Prostate gland (tissue), 2 donors: Measurements from ENCODE around the gene C7orf25. TPM values are rescaled to one million over a fixed set of nuclear protein-coding genes. Genes with fewer than 3 reads are reported as not detected.
A peak's percentile ranks its signal among the peaks of the same experiment; 100 is the strongest.
"Not testable (repeated sequence)": the region's sequence is repeated elsewhere in the genome, so short reads cannot be mapped to it uniquely, and the experiment has no call there.

Experiments used
- DNase-seq: peaks from one replicate; pipeline ENCODE4 v3.0.0-alpha.2; 2019; ENCODE audit warnings: low spot score
- H3K27ac ChIP-seq, 2 donors: fragments of 200-600 bp; sonication (generic); 2 replicates each; pipeline ENCODE4 v1.5.1; 2017 to 2019
- H3K27me3 ChIP-seq: fragments of 200-600 bp; sonication (generic); replicated peaks from 2 replicates; pipeline ENCODE4 v1.5.1; 2019; ENCODE audit not compliant: insufficient read depth
- H3K36me3 ChIP-seq, 2 donors: fragments of 200-600 bp; sonication (generic); 1 replicate in 1 of 2; 2 replicates in 1 of 2; pipeline versions ENCODE4 v1.5.1 to v1.8.1; 2017 to 2019
- H3K4me1 ChIP-seq: fragments of 200-600 bp; sonication (generic); replicated peaks from 2 replicates; pipeline ENCODE4 v1.5.1; 2019
- H3K4me3 ChIP-seq, 2 donors: fragments of 200-600 bp; sonication (generic); 2 replicates each; pipeline ENCODE4 v1.5.1; 2017 to 2019
- H3K9me3 ChIP-seq: fragments of 200-600 bp; sonication (generic); 2 replicates; pipeline ENCODE4 v1.5.1; 2017
- CTCF ChIP-seq, 4 experiments: fragments of 200-600 bp in 2 of 4; fragments of 450-650 bp in 2 of 4; sonication (generic) in 2 of 4; IDR thresholded peaks; 1 replicate in 3 of 4; 2 replicates in 1 of 4; pipeline ENCODE4 v1.5.1; 2016 to 2019; ENCODE audit warnings: antibody characterized with exemption in 4 of 4, mild to moderate bottlenecking in 2 of 4, moderate library complexity in 2 of 4
- POLR2A ChIP-seq: fragments of 450-650 bp; IDR thresholded peaks from one replicate; pipeline ENCODE4 v1.6.1; 2016; ENCODE audit warnings: antibody characterized with exemption, mild to moderate bottlenecking
- POLR2AphosphoS5 ChIP-seq: sonication (generic); formaldehyde crosslinking; IDR thresholded peaks from one replicate; pipeline ENCODE4 v1.6.1; 2017; ENCODE audit warnings: antibody characterized with exemption
- WGBS: methylation state at CpG from one replicate; pipeline ENCODE4 v1.1.5; 2018; 5-methylcytosine and 5-hydroxymethylcytosine counted together
- intact Hi-C: fragments of 100-400 bp; cut with DNase I; formaldehyde crosslinking; loops from one replicate; pipeline ENCODE4 v1.14.2; 2022
- total RNA-seq, 2 donors: library from RNA; depleted of rRNA; stranded (reverse); fragments of >200 nt; gene quantifications; one replicate each; pipeline ENCODE4 v1.1.0, GENCODE V29; 2016

Gene C7orf25
- total RNA-seq, 2 donors from 2014 or later: 7.5 to 20.8 TPM

DNA sequence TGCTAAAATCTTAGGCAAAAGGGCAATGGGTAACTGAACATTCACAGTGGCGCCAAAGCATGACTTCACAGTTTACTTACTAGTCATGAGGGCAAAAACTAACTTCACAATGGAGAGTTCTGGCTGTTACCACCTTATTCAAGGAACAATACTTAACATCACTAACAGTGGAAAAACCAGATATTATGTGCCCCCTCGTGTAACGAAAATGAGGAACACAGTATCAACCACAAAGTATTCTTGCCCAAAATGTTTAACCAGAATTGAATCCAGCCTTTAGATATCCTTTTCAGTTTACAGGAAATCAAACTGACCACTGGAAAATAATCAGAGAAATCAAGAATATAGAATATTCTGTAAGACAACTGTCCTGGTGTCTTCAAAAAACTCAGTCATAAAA, 9.5 kb downstream of the C7orf25 start:
- Histone ChIP-seq H3K27me3 (no peaks in the 10 kb centered on the region), H3K4me1 (no peaks in the 10 kb centered on the region), H3K27ac (no peak overlapping the region), H3K36me3 (no peaks in the 10 kb centered on the region), H3K9me3 (no peaks in the 10 kb centered on the region), H3K4me3 (no peak overlapping the region)
- intact Hi-C loops: no loop called here
- TF ChIP-seq POLR2AphosphoS5 (no peak), CTCF (IDR thresholded peaks at IDR 0.05) (no peak), POLR2A (no peak)
- no peak for DNase-seq
- 51% methylated on average over 3 of the region's 3 CpGs for WGBS

GRCh38 chr7:42900842-42901241, 11.0 kb downstream of the C7orf25 start:
- Histone ChIP-seq H3K4me3 (no peak overlapping the region), H3K4me1 (no peaks in the 10 kb centered on the region), H3K9me3 (no peaks in the 10 kb centered on the region), H3K27me3 (no peaks in the 10 kb centered on the region), H3K36me3 (no peaks in the 10 kb centered on the region), H3K27ac (no peak overlapping the region)
- DNase-seq: no peak
- TF ChIP-seq POLR2AphosphoS5 (no peak), CTCF (IDR thresholded peaks at IDR 0.05) (no peak), POLR2A (no peak)
- intact Hi-C loops: no loop called here

GRCh38 chr7:42893346-42894240, 18.3 kb downstream of the C7orf25 start:
- no peak overlapping the region for H3K27ac ChIP-seq

GRCh38 chr7:42886893-42887505, 24.9 kb downstream of the C7orf25 start:
- intact Hi-C loops: no loop called here
- no peak for DNase-seq
- Histone ChIP-seq H3K4me3 (no peak overlapping the region), H3K27ac (peak overlapping the region; percentile 81 to 86), H3K36me3 (no peaks in the 10 kb centered on the region), H3K9me3 (no peaks in the 10 kb centered on the region), H3K4me1 (no peaks in the 10 kb centered on the region), H3K27me3 (no peaks in the 10 kb centered on the region)
- no peak for TF ChIP-seq POLR2A
- TF ChIP-seq POLR2AphosphoS5: peak; percentile 10

More at GRCh38 chr7:42893346-42894240, 18.3 kb downstream of the C7orf25 start:
- 85% methylated on average over 9 of the region's 9 CpGs for WGBS
- Histone ChIP-seq H3K4me3 (no peak overlapping the region), H3K4me1 (no peaks in the 10 kb centered on the region), H3K9me3 (no peaks in the 10 kb centered on the region), H3K27me3 (no peaks in the 10 kb centered on the region), H3K36me3 (no peaks in the 10 kb centered on the region)
- no peak for TF ChIP-seq POLR2AphosphoS5
- intact Hi-C loops: no loop called here
- DNase-seq: no peak

GRCh38 chr7:42886129-42886528, 25.7 kb downstream of the C7orf25 start:
- Histone ChIP-seq H3K4me1 (no peaks in the 10 kb centered on the region), H3K27ac (peak overlapping the region; percentile 29 to 86), H3K27me3 (no peaks in the 10 kb centered on the region), H3K9me3 (no peaks in the 10 kb centered on the region), H3K4me3 (no peak overlapping the region), H3K36me3 (no peaks in the 10 kb centered on the region)
- TF ChIP-seq CTCF (IDR thresholded peaks at IDR 0.05): peak in 2 of 4 experiments; percentile 37 to 40
- TF ChIP-seq POLR2AphosphoS5: no peak
- TF ChIP-seq POLR2A: no peak
- intact Hi-C loops: no loop called here
- DNase-seq: no peak
- 68% methylated on average over 2 of the region's 2 CpGs for WGBS

- peak overlapping the region in 1 of 2 donors; percentile 86 for H3K27ac ChIP-seq
- DNase-seq, H3K4me3 ChIP-seq, H3K9me3 ChIP-seq, intact Hi-C loops, H3K4me1 ChIP-seq, H3K36me3 ChIP-seq, H3K27me3 ChIP-seq: not testable (repeated sequence)
- WGBS: 96% methylated on average over 8 of the region's 8 CpGs
Observed at GRCh38 chr7:42885183-42885582, 26.7 kb downstream of the C7orf25 start.
